IMR-90 (cell line): Measurements from ENCODE around the gene MSRB1. TPM values are rescaled to one million over a fixed set of nuclear protein-coding genes. Genes with fewer than 3 reads are reported as not detected.

Experiments used
- ATAC-seq: fragments of 200-7000 bp; cut with Tn5 transposase; 2 replicates; pipeline ENCODE4 v1.9.1; 2020; ENCODE audit warnings: low read depth, mild to moderate bottlenecking, moderate library complexity
- BruUV-seq: library from RNA; stranded (reverse); fragments of 400-500 nt; replicated peaks from 2 replicates; lab custom pipeline; 2021; lab: Mats Ljungman, UMichigan
- CTCF ChIA-PET: fragments of 300-600 bp; formaldehyde crosslinking; extraction: SDS; loops from one replicate; lab custom pipeline; 2021; ENCODE audit warnings: antibody characterized with exemption; lab: Yijun Ruan, JAX
- POLR2A ChIA-PET: fragments of 300-600 bp; sonication (Branson Sonifier 250); formaldehyde crosslinking; loops from one replicate; lab custom pipeline; 2022; ENCODE audit warnings: antibody characterized with exemption; ENCODE audit not compliant: unreplicated experiment; lab: Charles Lee
- DNase-seq: peaks from one replicate; pipeline ENCODE4 v3.0.0; 2013
- H2AFZ ChIP-seq: replicated peaks from 2 replicates; pipeline ENCODE3; 2013; ENCODE audit warnings: low read length, mild to moderate bottlenecking; ENCODE audit not compliant: poor library complexity
- H2AK5ac ChIP-seq: 2 replicates; pipeline ENCODE4 v1.6.1; 2013; ENCODE audit warnings: low read depth, low read length, inconsistent platforms
- H2AK9ac ChIP-seq: replicated peaks from 2 replicates; pipeline ENCODE3; 2013; ENCODE audit warnings: mild to moderate bottlenecking, low read depth, low read length, moderate library complexity; ENCODE audit not compliant: poor library complexity
- H2BK120ac ChIP-seq: 2 replicates; pipeline ENCODE4 v1.6.1; 2013; ENCODE audit warnings: low read depth, low read length, inconsistent platforms
- H2BK15ac ChIP-seq: 3 replicates; pipeline ENCODE4 v1.6.1; 2013; ENCODE audit warnings: low read depth, low read length, inconsistent platforms
- H2BK20ac ChIP-seq: 2 replicates; pipeline ENCODE4 v1.6.1; 2013; ENCODE audit warnings: low read depth, mild to moderate bottlenecking, inconsistent platforms, low read length, moderate library complexity
- H2BK5ac ChIP-seq: 2 replicates; pipeline ENCODE4 v1.6.1; 2013; ENCODE audit warnings: mild to moderate bottlenecking, low read depth, low read length, inconsistent platforms; ENCODE audit not compliant: poor library complexity, severe bottlenecking
- H3K14ac ChIP-seq: replicated peaks from 2 replicates; pipeline ENCODE4 v1.6.1; 2013; ENCODE audit warnings: low read depth, low read length, inconsistent platforms
- H3K18ac ChIP-seq: 2 replicates; pipeline ENCODE4 v1.6.1; 2013; ENCODE audit warnings: low read depth, low read length, control low read depth
- H3K23ac ChIP-seq: 2 replicates; pipeline ENCODE4 v1.6.1; 2013; ENCODE audit warnings: low read depth, low read length, inconsistent platforms
- H3K27ac ChIP-seq: 2 replicates; pipeline ENCODE4 v1.5.1; 2013; ENCODE audit warnings: mild to moderate bottlenecking, control low read depth, low read length; ENCODE audit not compliant: insufficient read depth
- H3K27me3 ChIP-seq: 2 replicates; pipeline ENCODE4 v1.6.1; 2013; ENCODE audit warnings: low read length; ENCODE audit not compliant: control insufficient read depth, insufficient read depth
- H3K36me3 ChIP-seq: 2 replicates; pipeline ENCODE4 v1.6.1; 2013; ENCODE audit warnings: low read length, mixed read lengths; ENCODE audit not compliant: control insufficient read depth, insufficient read depth
- H3K4ac ChIP-seq: 2 replicates; pipeline ENCODE4 v1.6.1; 2013; ENCODE audit warnings: low read depth, low read length, inconsistent platforms
- H3K4me1 ChIP-seq: 2 replicates; pipeline ENCODE4 v1.6.1; 2013; ENCODE audit warnings: low read length, mixed read lengths; ENCODE audit not compliant: control insufficient read depth, insufficient read depth
- H3K4me2 ChIP-seq: 2 replicates; pipeline ENCODE4 v1.6.1; 2013; ENCODE audit warnings: low read depth, mild to moderate bottlenecking, control low read depth, low read length, moderate library complexity
- H3K4me3 ChIP-seq: 2 replicates; pipeline ENCODE4 v1.5.1; 2013; ENCODE audit warnings: low read depth, mild to moderate bottlenecking, control low read depth, low read length, moderate library complexity; ENCODE audit not compliant: insufficient read depth
- H3K56ac ChIP-seq: 2 replicates; pipeline ENCODE4 v1.6.1; 2013; ENCODE audit warnings: low read length, inconsistent platforms; ENCODE audit not compliant: insufficient read depth; ENCODE audit errors: extremely low read depth
- H3K79me1 ChIP-seq, 2 experiments: 2 replicates each; pipeline ENCODE4 v1.6.1; 2013; ENCODE audit warnings: low read length in 2 of 2, inconsistent platforms in 1 of 2, low read depth in 1 of 2
- H3K9ac ChIP-seq: 2 replicates; pipeline ENCODE4 v1.6.1; 2013; ENCODE audit warnings: low read depth, low read length, control low read depth
- H3K9me1 ChIP-seq: 2 replicates; pipeline ENCODE4 v1.6.1; 2013; ENCODE audit warnings: low read length, inconsistent platforms; ENCODE audit not compliant: insufficient read depth
- H3K9me3 ChIP-seq: 2 replicates; pipeline ENCODE4 v1.6.1; 2013; ENCODE audit warnings: low read length; ENCODE audit not compliant: control insufficient read depth, insufficient read depth
- H4K20me1 ChIP-seq: 2 replicates; pipeline ENCODE4 v1.6.1; 2013; ENCODE audit warnings: low read length, inconsistent platforms; ENCODE audit not compliant: insufficient read depth
- H4K5ac ChIP-seq: 2 replicates; pipeline ENCODE4 v1.6.1; 2013; ENCODE audit warnings: mild to moderate bottlenecking, low read depth, low read length, control low read depth
- H4K8ac ChIP-seq, 2 experiments: 2 replicates each; pipeline ENCODE4 v1.6.1; 2013; ENCODE audit warnings: low read depth in 2 of 2, low read length in 2 of 2, control low read depth in 1 of 2, inconsistent platforms in 1 of 2
- H4K91ac ChIP-seq: 2 replicates; pipeline ENCODE4 v1.6.1; 2013; ENCODE audit warnings: low read depth, low read length, inconsistent platforms; ENCODE audit not compliant: insufficient read depth
- BHLHE40 ChIP-seq: fragments of 150-350 bp; IDR thresholded peaks from 2 replicates; pipeline ENCODE4 v1.6.1; 2016; ENCODE audit warnings: mild to moderate bottlenecking, low read depth, low read length
- CEBPB ChIP-seq: IDR thresholded peaks from 2 replicates; pipeline ENCODE4 v1.6.1; 2012; ENCODE audit warnings: low read depth, low read length, improper control_type of control experiment
- CTCF ChIP-seq: conservative IDR thresholded peaks from 2 replicates; pipeline ENCODE4 v1.5.1; 2012; ENCODE audit warnings: mild to moderate bottlenecking, low read depth, low read length, improper control_type of control experiment
- WGBS, 2 experiments: methylation state at CpG; one replicate each; pipeline versions ENCODE4 v1.1.5 to v1.1.7; 2013; ENCODE audit warnings: missing lambda C conversion rate in 2 of 2; ENCODE audit not compliant: insufficient read length in 1 of 2; ENCODE audit errors: extremely low coverage in 2 of 2; 5-methylcytosine and 5-hydroxymethylcytosine counted together
- dilution Hi-C: fragments of 300-500 bp; cut with HindIII; formaldehyde crosslinking; loops from one replicate; pipeline ENCODE4 v1.14.3; 2018; ENCODE audit warnings: low sequenced_read_pairs; ENCODE audit not compliant: unreplicated experiment
- in situ Hi-C: fragments of 300-500 bp; cut with MboI; formaldehyde crosslinking; loops from 3 replicates; pipeline ENCODE4 v1.14.3; 2019; ENCODE audit warnings: low sequenced_read_pairs, inconsistent platforms, mixed read lengths
- intact Hi-C: fragments of 100-400 bp; cut with micrococcal nuclease; formaldehyde crosslinking; loops from 2 replicates; pipeline ENCODE4 v1.10.0; 2022
- polyA plus RNA-seq, 3 experiments: library from polyadenylated mRNA; depleted of rRNA; stranded (reverse); fragments of >200 nt; gene quantifications; 2 replicates each; pipeline ENCODE4 v1.2.3, GENCODE V29; 2012; ENCODE audit warnings: low replicate concordance in 1 of 3
- total RNA-seq: library from RNA; depleted of rRNA; stranded (reverse); fragments of >200 nt; gene quantifications from 2 replicates; pipeline ENCODE4 v1.2.3, GENCODE V29; 2012

The MSRB1 gene
- total and polyA plus RNA-seq, 2 of the 4 experiments (the other 2 are of a cell fraction): 17.0 to 32.3 TPM

DNA sequence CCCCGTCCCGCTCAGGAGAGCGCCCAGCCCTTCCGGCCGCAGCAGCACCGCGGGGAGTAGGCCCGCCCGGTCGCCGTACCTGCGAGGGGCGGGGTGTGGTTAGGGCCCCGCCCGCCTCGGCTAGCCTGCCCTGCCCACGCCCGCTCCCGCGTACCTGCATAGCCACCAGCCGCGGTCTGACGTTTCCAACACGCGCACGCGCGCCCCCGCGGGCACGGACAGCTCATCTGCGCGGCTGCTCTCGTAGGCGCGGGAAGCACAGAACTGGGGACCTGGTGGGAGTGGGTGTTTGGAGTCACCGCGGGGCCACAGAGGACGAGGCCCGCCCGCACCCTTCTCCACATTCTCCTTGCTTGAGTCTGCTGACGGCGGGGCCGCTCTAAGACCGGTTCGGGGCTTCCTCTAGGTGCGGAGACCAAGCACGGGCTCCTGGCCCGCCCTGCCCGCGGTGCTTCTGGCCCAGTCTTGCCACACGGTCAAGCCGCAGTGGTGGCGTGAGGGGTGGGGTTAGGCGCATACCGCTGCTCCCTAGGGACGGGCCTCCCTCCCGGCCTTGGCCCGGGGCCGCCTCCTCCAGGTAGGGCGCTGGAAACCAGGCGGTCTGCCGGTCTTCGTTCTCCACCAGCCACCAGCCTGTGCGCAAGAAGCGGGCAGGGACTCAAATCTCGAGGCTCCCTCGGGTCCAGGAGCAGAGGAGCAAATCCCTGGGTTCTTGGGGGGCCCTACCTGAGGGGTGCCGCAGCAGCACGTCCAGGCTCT is 36.5 kb upstream of the MSRB1 start:
- no peak overlapping the region for H3K18ac ChIP-seq
- H3K4me3 ChIP-seq: no peak overlapping the region
- H2BK15ac ChIP-seq: no peak overlapping the region
- H4K8ac ChIP-seq: no peak overlapping the region
- no peaks in the 10 kb centered on the region for H3K4me1 ChIP-seq
- TF ChIP-seq CTCF (no peak), BHLHE40 (no peak), CEBPB (no peak)
- no peaks in the 10 kb centered on the region for H3K9me1 ChIP-seq
- no peak overlapping the region for H3K14ac ChIP-seq
- peaks cover 0 to 4% of the 10 kb centered on the region in 2 experiments; a peak in 1 of 4 replicates for H3K79me1 ChIP-seq
- H3K9ac ChIP-seq: no peak overlapping the region
- WGBS, 2 experiments: 56% methylated on average over 26 of the region's 70 CpGs; no CpG with 5 or more reads in 1 of the 2 experiments
- peak overlapping the region; percentile 49 for H2AFZ ChIP-seq
- in situ Hi-C loops (no loop called here), dilution Hi-C loops (no loop called here), intact Hi-C loops (no loop called here)
- H4K5ac ChIP-seq: no peak overlapping the region
- DNase-seq (no peak), ATAC-seq (no peak)
- no peaks in the 10 kb centered on the region for H3K9me3 ChIP-seq
- H2AK5ac ChIP-seq: no peak overlapping the region
- H4K20me1 ChIP-seq: no peaks in the 10 kb centered on the region; the same call in none of the 2 replicates
- H2BK120ac ChIP-seq: no peak overlapping the region
- no peak overlapping the region for H2BK5ac ChIP-seq
- BruUV-seq: no TSS peak
- ChIA-PET POLR2A (no interaction called here), CTCF (no interaction called here)
- no peak overlapping the region for H3K4ac ChIP-seq
- no peak overlapping the region for H4K91ac ChIP-seq
- no peak overlapping the region for H3K4me2 ChIP-seq
- peaks cover 46% of the 10 kb centered on the region for H3K36me3 ChIP-seq
- H3K23ac ChIP-seq: no peak overlapping the region
- no peak overlapping the region for H3K56ac ChIP-seq
- H2AK9ac ChIP-seq: peak overlapping the region; percentile 5
- H2BK20ac ChIP-seq: no peak overlapping the region
- H3K27me3 ChIP-seq: peaks cover 31% of the 10 kb centered on the region; the same call in 1 of the 2 replicates
- H3K27ac ChIP-seq: no peak overlapping the region
